Panc1 (cell line): Measurements from ENCODE around the gene EP400. TPM values are rescaled to one million over a fixed set of nuclear protein-coding genes. Genes with fewer than 3 reads are reported as not detected.

Experiments
- ATAC-seq: fragments of 200-7000 bp; cut with Tn5 transposase; 2 replicates; pipeline ENCODE4 v1.9.1; 2020; ENCODE audit warnings: mild to moderate bottlenecking, moderate library complexity
- BruUV-seq: library from RNA; stranded (reverse); fragments of 400-500 nt; replicated peaks from 2 replicates; lab custom pipeline; 2021; lab: Mats Ljungman, UMichigan
- CTCF ChIA-PET: fragments of 300-600 bp; sonication (Branson Sonifier 250); formaldehyde crosslinking; loops from one replicate; lab custom pipeline; 2022; ENCODE audit warnings: antibody characterized with exemption; lab: Charles Lee
- POLR2A ChIA-PET: fragments of 300-600 bp; sonication (Branson Sonifier 250); formaldehyde crosslinking; loops from one replicate; lab custom pipeline; 2022; ENCODE audit warnings: antibody characterized with exemption; lab: Charles Lee
- DNase-seq: peaks from one replicate; pipeline ENCODE4 v3.0.0-alpha.2; 2010; ENCODE audit warnings: low read depth, low spot score
- H3K27ac ChIP-seq: 2 replicates; pipeline ENCODE4 v1.5.1; 2011; ENCODE audit warnings: mild to moderate bottlenecking, low read length, inconsistent platforms
- H3K27me3 ChIP-seq: fragments of 200-500 bp; sonication (Bioruptor generic); 2 replicates; pipeline ENCODE4 v1.6.0; 2014; ENCODE audit warnings: low read length, inconsistent platforms; ENCODE audit not compliant: control insufficient read depth, insufficient read depth
- H3K36me3 ChIP-seq: fragments of 200-500 bp; sonication (Bioruptor generic); 2 replicates; pipeline ENCODE4 v1.5.1; 2014; ENCODE audit warnings: inconsistent platforms, mild to moderate bottlenecking, low read length, moderate library complexity; ENCODE audit not compliant: control insufficient read depth, insufficient read depth
- H3K4me1 ChIP-seq: 2 replicates; pipeline ENCODE4 v1.5.1; 2011; ENCODE audit warnings: inconsistent platforms, mild to moderate bottlenecking, low read length, moderate library complexity; ENCODE audit not compliant: control insufficient read depth, insufficient read depth
- H3K4me3 ChIP-seq, 2 experiments: 2 replicates each; pipeline ENCODE4 v1.5.1; 2011 to 2012; ENCODE audit warnings: low read depth in 2 of 2, low read length in 2 of 2, mild to moderate bottlenecking in 2 of 2, inconsistent platforms in 1 of 2, moderate library complexity in 1 of 2
- H3K9me3 ChIP-seq: fragments of 200-500 bp; sonication (Bioruptor generic); 2 replicates; pipeline ENCODE4 v1.5.1; 2014; ENCODE audit warnings: low read depth, mild to moderate bottlenecking, inconsistent platforms, low read length, moderate library complexity; ENCODE audit not compliant: control insufficient read depth, insufficient read depth
- CTCF ChIP-seq: fragments of 450-650 bp; IDR thresholded peaks from 2 replicates; pipeline ENCODE4 v1.5.1; 2017; ENCODE audit warnings: mild to moderate bottlenecking
- POLR2AphosphoS5 ChIP-seq: IDR thresholded peaks from 2 replicates; pipeline ENCODE4 v1.6.1; 2012; ENCODE audit warnings: mild to moderate bottlenecking, low read depth, low read length, moderate library complexity
- REST ChIP-seq, 2 experiments: IDR thresholded peaks; 2 replicates each; pipeline ENCODE4 v1.6.1; 2011 to 2012; ENCODE audit warnings: low read depth in 2 of 2, control low read depth in 1 of 2, low read length in 1 of 2, mild to moderate bottlenecking in 1 of 2, moderate library complexity in 1 of 2; ENCODE audit not compliant: insufficient read depth in 1 of 2
- SIN3A ChIP-seq: IDR thresholded peaks from 2 replicates; pipeline ENCODE4 v1.6.1; 2012; ENCODE audit warnings: low read depth, mild to moderate bottlenecking, low read length, moderate library complexity, borderline replicate concordance; ENCODE audit not compliant: insufficient read depth
- TCF7L2 ChIP-seq: IDR thresholded peaks from 2 replicates; pipeline ENCODE4 v1.6.1; 2011; ENCODE audit warnings: mild to moderate bottlenecking, low read depth, low read length, inconsistent platforms
- in situ Hi-C: cut with HindIII; loops from 2 replicates; pipeline ENCODE4 v1.10.0; 2016; ENCODE audit warnings: low sequenced_read_pairs, low pct_unique_long_range_greater_than_20kb
- intact Hi-C: fragments of 100-400 bp; cut with micrococcal nuclease; formaldehyde crosslinking; loops from one replicate; pipeline ENCODE4 v1.10.0; 2022; ENCODE audit not compliant: unreplicated experiment
- total RNA-seq: library from RNA; stranded (reverse); gene quantifications from one replicate; pipeline ENCODE4 v1.2.1, GENCODE V29; 2021; ENCODE audit not compliant: unreplicated experiment

EP400 gene
- total RNA-seq, 1 experiment from 2014 or later: 59.4 TPM

- Histone ChIP-seq H3K27me3 (no peaks in the 10 kb centered on the region), H3K36me3 (no peaks in the 10 kb centered on the region), H3K27ac (no peak overlapping the region), H3K4me1 (peaks cover 9% of the 10 kb centered on the region), H3K9me3 (no peaks in the 10 kb centered on the region), H3K4me3 (no peak overlapping the region)
- POLR2A ChIA-PET: no interaction called here
- BruUV-seq: no TSS peak
- no peak for TF ChIP-seq SIN3A
- ATAC-seq (no peak), DNase-seq (no peak)
- CTCF ChIA-PET: no interaction called here
- in situ Hi-C loops (no loop called here), intact Hi-C loops (no loop called here)
These were observed 38.6 kb upstream of the EP400 start for GRCh38 chr12:131911028-131911650.

GRCh38 chr12:131911851-131912477 lies 37.8 kb upstream of the EP400 start:
- Histone ChIP-seq H3K36me3 (no peaks in the 10 kb centered on the region), H3K27ac (0 out of 2 replicates have a peak overlapping the region, but pooled peaks have one; percentile 23), H3K4me3 (no peak overlapping the region), H3K4me1 (peaks cover 9% of the 10 kb centered on the region), H3K27me3 (no peaks in the 10 kb centered on the region), H3K9me3 (no peaks in the 10 kb centered on the region)
- no TSS peak for BruUV-seq
- intact Hi-C loops: no loop called here
- in situ Hi-C loops: no loop called here
- POLR2A ChIA-PET: interaction anchor here (0.6 kb wide), 1 partner anchor 47 kb away, joined by 3 read pairs; no protein-coding TSS in a partner anchor
- CTCF ChIA-PET: no interaction called here
- ATAC-seq: peak; percentile 32
- TF ChIP-seq POLR2AphosphoS5 (no peak), CTCF (no peak), SIN3A (no peak), TCF7L2 (no peak), REST (IDR thresholded peaks at IDR 0.05; ENCODE audit: insufficient read depth in 1 of 2, low read depth in 2 of 2, low read length in 1 of 2) (no peak)
- DNase-seq: no peak
